HCT116 (cell line): Measurements from ENCODE around the gene POMT1. TPM values are rescaled to one million over a fixed set of nuclear protein-coding genes. Genes with fewer than 3 reads are reported as not detected.

ENCODE experiments used
- ATAC-seq: fragments of 200-7000 bp; cut with Tn5 transposase; 2 replicates; pipeline ENCODE4 v1.9.1; 2020; ENCODE audit warnings: mild to moderate bottlenecking, moderate library complexity
- BruUV-seq: library from RNA; stranded (reverse); fragments of 400-500 nt; replicated peaks from 2 replicates; lab custom pipeline; 2021; lab: Mats Ljungman, UMichigan
- CTCF ChIA-PET: fragments of 300-600 bp; sonication (Branson Sonifier 250); formaldehyde crosslinking; loops from one replicate; lab custom pipeline; 2021; ENCODE audit warnings: antibody characterized with exemption; lab: Charles Lee
- POLR2A ChIA-PET: fragments of 300-600, 350-600 bp; sonication (Branson Sonifier 250); formaldehyde crosslinking; loops from one replicate; lab custom pipeline; 2021; ENCODE audit warnings: antibody characterized with exemption; lab: Charles Lee
- RAD21 ChIA-PET, 2 experiments: fragments of 300-600 bp; sonication (Branson Sonifier 250); formaldehyde crosslinking; loops; one replicate each; lab custom pipeline; 2023; ENCODE audit warnings: low total read pairs in 2 of 2; ENCODE audit not compliant: uncharacterized antibody in 2 of 2, unreplicated experiment in 2 of 2, low non-redundant PET in 1 of 2; lab: Charles Lee
- DNase-seq: peaks from one replicate; pipeline ENCODE4 v3.0.0-alpha.2; 2010; ENCODE audit warnings: low read depth, low spot score
- H2AFZ ChIP-seq: fragments of 200-600 bp; shearing (Covaris generic), sonication (generic); 2 replicates; pipeline ENCODE4 v1.6.1; 2017; ENCODE audit warnings: low read depth, mixed run types, mixed read lengths, antibody characterized with exemption, low read length; ENCODE audit not compliant: poor library complexity, severe bottlenecking
- H3K27ac ChIP-seq: 2 replicates; pipeline ENCODE4 v1.5.1; 2012; ENCODE audit warnings: low read depth, low read length
- H3K27me3 ChIP-seq: fragments of 200-600 bp; sonication (generic); 2 replicates; pipeline ENCODE4 v1.6.1; 2016; ENCODE audit warnings: mixed run types, low read length, mixed read lengths; ENCODE audit not compliant: insufficient read depth
- H3K36me3 ChIP-seq, 2 experiments: fragments of 200-500 bp in 1 of 2; fragments of 200-600 bp in 1 of 2; sonication (Bioruptor generic) in 1 of 2; sonication (generic) in 1 of 2; 2 replicates each; pipeline versions ENCODE4 v1.5.1 to v1.6.1; 2014 to 2016; ENCODE audit warnings: low read length in 2 of 2, inconsistent platforms in 1 of 2, mixed read lengths in 1 of 2, mixed run types in 1 of 2; ENCODE audit not compliant: insufficient read depth in 2 of 2, control insufficient read depth in 1 of 2
- H3K4me1 ChIP-seq, 2 experiments: fragments of 200-600 bp in 1 of 2; sonication (generic) in 1 of 2; 2 replicates each; pipeline versions ENCODE4 v1.5.1 to v1.6.1; 2012 to 2017; ENCODE audit warnings: low read length in 2 of 2, inconsistent platforms in 1 of 2, mild to moderate bottlenecking in 1 of 2, mixed read lengths in 1 of 2, mixed run types in 1 of 2, moderate library complexity in 1 of 2; ENCODE audit not compliant: insufficient read depth in 2 of 2, control insufficient read depth in 1 of 2
- H3K4me2 ChIP-seq: fragments of 200-600 bp; sonication (generic); 2 replicates; pipeline ENCODE4 v1.6.1; 2017; ENCODE audit warnings: mixed run types, low read length, mixed read lengths
- H3K4me3 ChIP-seq, 2 experiments: fragments of 200-600 bp in 1 of 2; sonication (generic) in 1 of 2; replicated peaks in 1 of 2; 2 replicates each; pipeline ENCODE4 v1.5.1; 2011 to 2016; ENCODE audit warnings: low read length in 2 of 2, control low read depth in 1 of 2, low read depth in 1 of 2, mild to moderate bottlenecking in 1 of 2, mixed read lengths in 1 of 2, mixed run types in 1 of 2
- H3K79me2 ChIP-seq: fragments of 200-600 bp; sonication (generic); 2 replicates; pipeline ENCODE4 v1.6.1; 2017; ENCODE audit warnings: mild to moderate bottlenecking, mixed run types, low read length, moderate library complexity, mixed read lengths; ENCODE audit not compliant: insufficient read depth
- H3K9ac ChIP-seq: fragments of 200-600 bp; sonication (generic); 2 replicates; pipeline ENCODE4 v1.6.1; 2016; ENCODE audit warnings: low read length, mixed read lengths
- H3K9me2 ChIP-seq: fragments of 200-600 bp; sonication (generic), shearing (Covaris generic); 2 replicates; pipeline ENCODE4 v1.6.1; 2017; ENCODE audit warnings: mixed run types, mild to moderate bottlenecking, moderate library complexity; ENCODE audit not compliant: insufficient read depth
- H3K9me3 ChIP-seq, 2 experiments: fragments of 200-500 bp in 1 of 2; fragments of 200-600 bp in 1 of 2; sonication (Bioruptor generic) in 1 of 2; sonication (generic) in 1 of 2; 2 replicates each; pipeline ENCODE4 v1.6.1; 2014 to 2017; ENCODE audit warnings: low read length in 2 of 2, mixed read lengths in 2 of 2, inconsistent platforms in 1 of 2, low read depth in 1 of 2, mild to moderate bottlenecking in 1 of 2, mixed run types in 1 of 2, moderate library complexity in 1 of 2; ENCODE audit not compliant: control insufficient read depth in 1 of 2, insufficient read depth in 1 of 2
- H4K20me1 ChIP-seq: fragments of 200-600 bp; sonication (generic), shearing (Covaris generic); 2 replicates; pipeline ENCODE4 v1.6.1; 2017; ENCODE audit warnings: mixed run types, mild to moderate bottlenecking, moderate library complexity; ENCODE audit not compliant: insufficient read depth
- CBX3 ChIP-seq: IDR thresholded peaks from 2 replicates; pipeline ENCODE4 v1.6.1; 2012; ENCODE audit warnings: low read depth
- CEBPB ChIP-seq: IDR thresholded peaks from 2 replicates; pipeline ENCODE4 v1.6.1; 2012; ENCODE audit warnings: low read depth
- CTCF ChIP-seq, 3 experiments: fragments of 200-600 bp in 1 of 3; sonication (generic) in 1 of 3; IDR thresholded peaks in 2 of 3; conservative IDR thresholded peaks in 1 of 3; 2 replicates each; pipeline ENCODE4 v1.5.1; 2012 to 2017; ENCODE audit warnings: low read depth in 2 of 3, low read length in 2 of 3, antibody characterized with exemption in 1 of 3, borderline replicate concordance in 1 of 3, control low read depth in 1 of 3, mild to moderate bottlenecking in 1 of 3, mixed read lengths in 1 of 3, mixed run types in 1 of 3, moderate library complexity in 1 of 3; ENCODE audit not compliant: insufficient read depth in 1 of 3
- EZH2phosphoT487 ChIP-seq: fragments of 200-600 bp; IDR thresholded peaks from 2 replicates; pipeline ENCODE4 v1.6.1; 2018; ENCODE audit warnings: antibody characterized with exemption, borderline replicate concordance
- JUND ChIP-seq: IDR thresholded peaks from 2 replicates; pipeline ENCODE4 v1.6.1; 2012
- MAX ChIP-seq: IDR thresholded peaks from 2 replicates; pipeline ENCODE4 v1.6.1; 2012
- POLR2A ChIP-seq: IDR thresholded peaks from 2 replicates; pipeline ENCODE4 v1.7.0; 2011; ENCODE audit warnings: borderline replicate concordance; ENCODE audit not compliant: insufficient read depth, insufficient read length; ENCODE audit errors: extremely low read depth
- POLR2AphosphoS5 ChIP-seq: IDR thresholded peaks from 2 replicates; pipeline ENCODE4 v1.6.1; 2011; ENCODE audit warnings: mild to moderate bottlenecking, low read depth, low read length, moderate library complexity
- REST ChIP-seq: IDR thresholded peaks from 2 replicates; pipeline ENCODE4 v1.6.1; 2012; ENCODE audit warnings: low read depth
- SIN3A ChIP-seq: IDR thresholded peaks from 2 replicates; pipeline ENCODE4 v1.6.1; 2012; ENCODE audit warnings: low read depth
- SP1 ChIP-seq: IDR thresholded peaks from 2 replicates; pipeline ENCODE4 v1.6.1; 2012; ENCODE audit warnings: low read depth
- YY1 ChIP-seq: IDR thresholded peaks from 2 replicates; pipeline ENCODE4 v1.6.1; 2011; ENCODE audit warnings: low read length, low read depth, moderate library complexity, mild to moderate bottlenecking; ENCODE audit not compliant: insufficient replicate concordance; ENCODE audit errors: extremely low read depth
- ZFX ChIP-seq: fragments of 450-650 bp; IDR thresholded peaks from 2 replicates; pipeline ENCODE4 v1.6.1; 2017
- ZNF274 ChIP-seq: fragments of 200-500 bp; sonication (Bioruptor generic); IDR thresholded peaks from 2 replicates; pipeline ENCODE4 v1.6.1; 2014; ENCODE audit warnings: mild to moderate bottlenecking, low read depth, low read length, inconsistent platforms
- intact Hi-C: fragments of 100-400 bp; cut with micrococcal nuclease; formaldehyde crosslinking; loops from 2 replicates; pipeline ENCODE4 v1.10.0; 2022
- total RNA-seq: library from RNA; stranded (reverse); gene quantifications from one replicate; pipeline ENCODE4 v1.2.1, GENCODE V29; 2021; ENCODE audit not compliant: unreplicated experiment

Gene POMT1
- total RNA-seq, 1 experiment from 2014 or later, result 21.4 TPM

GRCh38 chr9:131552030-131552429, 49.3 kb downstream of the POMT1 start:
- ATAC-seq, result no peak
- no peak overlapping the region for H3K4me3 ChIP-seq
- RAD21 ChIA-PET, result no interaction called here

GRCh38 chr9:131554087-131554842, 51.5 kb downstream of the POMT1 start:
- ChIA-PET RAD21 (no interaction called here), CTCF (no interaction called here)
- intact Hi-C loops, result no loop called here
- TF ChIP-seq POLR2A, result no peak
- TF ChIP-seq YY1, result no peak
- TF ChIP-seq EZH2phosphoT487, result no peak
- no peak for TF ChIP-seq SIN3A
- TF ChIP-seq ZNF274, result no peak
- TF ChIP-seq CTCF (IDR thresholded peaks at IDR 0.05 in 2 of 3, conservative IDR thresholded peaks at IDR 0.05 in 1 of 3; ENCODE audit: borderline replicate concordance in 1 of 3, insufficient read depth in 1 of 3, low read depth in 2 of 3, low read length in 2 of 3), result no peak
- no peak for TF ChIP-seq REST
- no peak for TF ChIP-seq JUND
- TF ChIP-seq CEBPB, result no peak
- no peak for TF ChIP-seq MAX
- TF ChIP-seq ZFX, result no peak
- TF ChIP-seq, all 23 proteins: peak for 0
- DNase-seq (no peak), ATAC-seq (peak; percentile 32; the same call in 1 of the 2 replicates)
- Histone ChIP-seq H3K9me2 (no peaks in the 10 kb centered on the region), H4K20me1 (no peaks in the 10 kb centered on the region), H3K27ac (no peak overlapping the region), H3K4me3 (no peak overlapping the region), H3K79me2 (no peaks in the 10 kb centered on the region), H3K9me3 (no peaks in the 10 kb centered on the region), H3K4me2 (no peak overlapping the region), H2AFZ (no peak overlapping the region), H3K4me1 (no peaks in the 10 kb centered on the region), H3K27me3 (no peaks in the 10 kb centered on the region), H3K36me3 (no peaks in the 10 kb centered on the region), H3K9ac (no peak overlapping the region)
- POLR2A ChIA-PET, result no interaction called here
- no TSS peak for BruUV-seq

More at GRCh38 chr9:131552030-131552429, 49.3 kb downstream of the POMT1 start:
- ChIA-PET CTCF (no interaction called here), POLR2A (no interaction called here)
- Histone ChIP-seq H3K4me2 (no peak overlapping the region), H4K20me1 (no peaks in the 10 kb centered on the region), H3K9me2 (no peaks in the 10 kb centered on the region), H3K27me3 (no peaks in the 10 kb centered on the region), H2AFZ (no peak overlapping the region), H3K36me3 (no peaks in the 10 kb centered on the region), H3K9ac (no peak overlapping the region), H3K79me2 (no peaks in the 10 kb centered on the region), H3K27ac (no peak overlapping the region), H3K9me3 (no peaks in the 10 kb centered on the region), H3K4me1 (no peaks in the 10 kb centered on the region)
- no TSS peak for BruUV-seq
- intact Hi-C loops, result no loop called here
- DNase-seq, result no peak
- TF ChIP-seq SP1 (no peak), CBX3 (no peak), ZNF274 (no peak), POLR2AphosphoS5 (no peak)
